Upper lobe of left lung (tissue), 4 donors: ENCODE results near the gene KRTAP1-4.

Experiments used
- EP300 ChIP-seq, 4 donors: sonication (generic); formaldehyde crosslinking; IDR thresholded peaks; one replicate each; pipeline ENCODE4 v1.5.1; 2017; ENCODE audit warnings: antibody characterized with exemption in 4 of 4, control low read depth in 2 of 4
- POLR2AphosphoS5 ChIP-seq, 2 donors: sonication (generic); formaldehyde crosslinking; IDR thresholded peaks; one replicate each; pipeline ENCODE4 v1.5.1; 2017; ENCODE audit warnings: antibody characterized with exemption in 2 of 2

- TF ChIP-seq POLR2AphosphoS5 (IDR thresholded peaks at IDR 0.05): no peak
- no peak for TF ChIP-seq EP300 (IDR thresholded peaks at IDR 0.05)
Observed at GRCh38 chr17:41013606-41014005, 16.4 kb downstream of the KRTAP1-4 start.
